HCT116 (cell line): ENCODE results near the gene FLNC. TPM values are rescaled to one million over a fixed set of nuclear protein-coding genes. Genes with fewer than 3 reads are reported as not detected.

Experiments
- ATAC-seq: fragments of 200-7000 bp; cut with Tn5 transposase; 2 replicates; pipeline ENCODE4 v1.9.1; 2020; ENCODE audit warnings: mild to moderate bottlenecking, moderate library complexity
- BruUV-seq: library from RNA; stranded (reverse); fragments of 400-500 nt; replicated peaks from 2 replicates; lab custom pipeline; 2021; lab: Mats Ljungman, UMichigan
- CTCF ChIA-PET: fragments of 300-600 bp; sonication (Branson Sonifier 250); formaldehyde crosslinking; loops from one replicate; lab custom pipeline; 2021; ENCODE audit warnings: antibody characterized with exemption; lab: Charles Lee
- POLR2A ChIA-PET: fragments of 300-600, 350-600 bp; sonication (Branson Sonifier 250); formaldehyde crosslinking; loops from one replicate; lab custom pipeline; 2021; ENCODE audit warnings: antibody characterized with exemption; lab: Charles Lee
- RAD21 ChIA-PET, 2 experiments: fragments of 300-600 bp; sonication (Branson Sonifier 250); formaldehyde crosslinking; loops; one replicate each; lab custom pipeline; 2023; ENCODE audit warnings: low total read pairs in 2 of 2; ENCODE audit not compliant: uncharacterized antibody in 2 of 2, unreplicated experiment in 2 of 2, low non-redundant PET in 1 of 2; lab: Charles Lee
- DNase-seq: peaks from one replicate; pipeline ENCODE4 v3.0.0-alpha.2; 2010; ENCODE audit warnings: low read depth, low spot score
- H2AFZ ChIP-seq: fragments of 200-600 bp; shearing (Covaris generic), sonication (generic); 2 replicates; pipeline ENCODE4 v1.6.1; 2017; ENCODE audit warnings: low read depth, mixed run types, mixed read lengths, antibody characterized with exemption, low read length; ENCODE audit not compliant: poor library complexity, severe bottlenecking
- H3K27ac ChIP-seq: 2 replicates; pipeline ENCODE4 v1.5.1; 2012; ENCODE audit warnings: low read depth, low read length
- H3K27me3 ChIP-seq: fragments of 200-600 bp; sonication (generic); 2 replicates; pipeline ENCODE4 v1.6.1; 2016; ENCODE audit warnings: mixed run types, low read length, mixed read lengths; ENCODE audit not compliant: insufficient read depth
- H3K36me3 ChIP-seq, 2 experiments: fragments of 200-500 bp in 1 of 2; fragments of 200-600 bp in 1 of 2; sonication (Bioruptor generic) in 1 of 2; sonication (generic) in 1 of 2; 2 replicates each; pipeline versions ENCODE4 v1.5.1 to v1.6.1; 2014 to 2016; ENCODE audit warnings: low read length in 2 of 2, inconsistent platforms in 1 of 2, mixed read lengths in 1 of 2, mixed run types in 1 of 2; ENCODE audit not compliant: insufficient read depth in 2 of 2, control insufficient read depth in 1 of 2
- H3K4me1 ChIP-seq, 2 experiments: fragments of 200-600 bp in 1 of 2; sonication (generic) in 1 of 2; 2 replicates each; pipeline versions ENCODE4 v1.5.1 to v1.6.1; 2012 to 2017; ENCODE audit warnings: low read length in 2 of 2, inconsistent platforms in 1 of 2, mild to moderate bottlenecking in 1 of 2, mixed read lengths in 1 of 2, mixed run types in 1 of 2, moderate library complexity in 1 of 2; ENCODE audit not compliant: insufficient read depth in 2 of 2, control insufficient read depth in 1 of 2
- H3K4me2 ChIP-seq: fragments of 200-600 bp; sonication (generic); 2 replicates; pipeline ENCODE4 v1.6.1; 2017; ENCODE audit warnings: mixed run types, low read length, mixed read lengths
- H3K4me3 ChIP-seq, 2 experiments: fragments of 200-600 bp in 1 of 2; sonication (generic) in 1 of 2; replicated peaks in 1 of 2; 2 replicates each; pipeline ENCODE4 v1.5.1; 2011 to 2016; ENCODE audit warnings: low read length in 2 of 2, control low read depth in 1 of 2, low read depth in 1 of 2, mild to moderate bottlenecking in 1 of 2, mixed read lengths in 1 of 2, mixed run types in 1 of 2
- H3K79me2 ChIP-seq: fragments of 200-600 bp; sonication (generic); 2 replicates; pipeline ENCODE4 v1.6.1; 2017; ENCODE audit warnings: mild to moderate bottlenecking, mixed run types, low read length, moderate library complexity, mixed read lengths; ENCODE audit not compliant: insufficient read depth
- H3K9ac ChIP-seq: fragments of 200-600 bp; sonication (generic); 2 replicates; pipeline ENCODE4 v1.6.1; 2016; ENCODE audit warnings: low read length, mixed read lengths
- H3K9me2 ChIP-seq: fragments of 200-600 bp; sonication (generic), shearing (Covaris generic); 2 replicates; pipeline ENCODE4 v1.6.1; 2017; ENCODE audit warnings: mixed run types, mild to moderate bottlenecking, moderate library complexity; ENCODE audit not compliant: insufficient read depth
- H3K9me3 ChIP-seq, 2 experiments: fragments of 200-500 bp in 1 of 2; fragments of 200-600 bp in 1 of 2; sonication (Bioruptor generic) in 1 of 2; sonication (generic) in 1 of 2; 2 replicates each; pipeline ENCODE4 v1.6.1; 2014 to 2017; ENCODE audit warnings: low read length in 2 of 2, mixed read lengths in 2 of 2, inconsistent platforms in 1 of 2, low read depth in 1 of 2, mild to moderate bottlenecking in 1 of 2, mixed run types in 1 of 2, moderate library complexity in 1 of 2; ENCODE audit not compliant: control insufficient read depth in 1 of 2, insufficient read depth in 1 of 2
- H4K20me1 ChIP-seq: fragments of 200-600 bp; sonication (generic), shearing (Covaris generic); 2 replicates; pipeline ENCODE4 v1.6.1; 2017; ENCODE audit warnings: mixed run types, mild to moderate bottlenecking, moderate library complexity; ENCODE audit not compliant: insufficient read depth
- CBX3 ChIP-seq: IDR thresholded peaks from 2 replicates; pipeline ENCODE4 v1.6.1; 2012; ENCODE audit warnings: low read depth
- CEBPB ChIP-seq: IDR thresholded peaks from 2 replicates; pipeline ENCODE4 v1.6.1; 2012; ENCODE audit warnings: low read depth
- ELF1 ChIP-seq: IDR thresholded peaks from 2 replicates; pipeline ENCODE4 v1.6.1; 2012; ENCODE audit warnings: low read depth, borderline replicate concordance
- EZH2phosphoT487 ChIP-seq: fragments of 200-600 bp; IDR thresholded peaks from 2 replicates; pipeline ENCODE4 v1.6.1; 2018; ENCODE audit warnings: antibody characterized with exemption, borderline replicate concordance
- JUND ChIP-seq: IDR thresholded peaks from 2 replicates; pipeline ENCODE4 v1.6.1; 2012
- SIN3A ChIP-seq: IDR thresholded peaks from 2 replicates; pipeline ENCODE4 v1.6.1; 2012; ENCODE audit warnings: low read depth
- SP1 ChIP-seq: IDR thresholded peaks from 2 replicates; pipeline ENCODE4 v1.6.1; 2012; ENCODE audit warnings: low read depth
- YY1 ChIP-seq: IDR thresholded peaks from 2 replicates; pipeline ENCODE4 v1.6.1; 2011; ENCODE audit warnings: low read length, low read depth, moderate library complexity, mild to moderate bottlenecking; ENCODE audit not compliant: insufficient replicate concordance; ENCODE audit errors: extremely low read depth
- ZNF274 ChIP-seq: fragments of 200-500 bp; sonication (Bioruptor generic); IDR thresholded peaks from 2 replicates; pipeline ENCODE4 v1.6.1; 2014; ENCODE audit warnings: mild to moderate bottlenecking, low read depth, low read length, inconsistent platforms
- intact Hi-C: fragments of 100-400 bp; cut with micrococcal nuclease; formaldehyde crosslinking; loops from 2 replicates; pipeline ENCODE4 v1.10.0; 2022
- total RNA-seq: library from RNA; stranded (reverse); gene quantifications from one replicate; pipeline ENCODE4 v1.2.1, GENCODE V29; 2021; ENCODE audit not compliant: unreplicated experiment
- TF ChIP-seq, protein P1 (sequence below): IDR thresholded peaks from 2 replicates; pipeline ENCODE4 v1.6.1; 2011; ENCODE audit warnings: mild to moderate bottlenecking, low read length, moderate library complexity; ENCODE audit not compliant: insufficient replicate concordance; ENCODE audit errors: extremely low read depth
- TF ChIP-seq, protein P2 (sequence below): IDR thresholded peaks from 2 replicates; pipeline ENCODE4 v1.6.1; 2012
- TF ChIP-seq, protein P3 (sequence below): IDR thresholded peaks from 2 replicates; pipeline ENCODE4 v1.6.1; 2012

FLNC gene
- total RNA-seq, 1 experiment from 2014 or later, result 42.8 TPM

DNA sequence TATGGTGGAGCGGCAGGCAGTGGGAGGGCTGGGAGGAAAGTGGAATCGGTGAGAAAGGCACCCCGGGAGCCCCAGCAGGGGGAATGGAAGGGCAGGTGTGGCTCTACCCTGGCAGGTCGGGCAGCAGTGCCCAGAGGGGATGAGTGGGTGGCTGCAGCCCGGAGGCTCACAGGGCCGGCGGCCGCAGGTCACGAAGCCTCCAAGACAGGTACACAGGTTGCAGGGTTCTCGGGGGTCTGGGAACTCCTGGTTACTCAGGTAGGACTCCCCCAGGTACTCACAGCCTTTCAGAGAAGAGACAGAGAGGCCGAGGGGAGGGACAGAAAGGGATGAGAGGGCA, 58.5 kb downstream of the FLNC start:
- H2AFZ ChIP-seq, result no peak overlapping the region
- H3K9me2 ChIP-seq, result no peaks in the 10 kb centered on the region
- H3K9me3 ChIP-seq, result no peaks in the 10 kb centered on the region
- intact Hi-C loops, result no loop called here
- no peaks in the 10 kb centered on the region for H3K27me3 ChIP-seq
- no peaks in the 10 kb centered on the region for H3K36me3 ChIP-seq
- BruUV-seq, result no TSS peak
- no peak overlapping the region; the same call in 1 of the 2 replicates for H3K27ac ChIP-seq
- ChIA-PET CTCF (no interaction called here), RAD21 (no interaction called here), POLR2A (no interaction called here)
- no peak overlapping the region for H3K4me2 ChIP-seq
- TF ChIP-seq, protein P1, sequence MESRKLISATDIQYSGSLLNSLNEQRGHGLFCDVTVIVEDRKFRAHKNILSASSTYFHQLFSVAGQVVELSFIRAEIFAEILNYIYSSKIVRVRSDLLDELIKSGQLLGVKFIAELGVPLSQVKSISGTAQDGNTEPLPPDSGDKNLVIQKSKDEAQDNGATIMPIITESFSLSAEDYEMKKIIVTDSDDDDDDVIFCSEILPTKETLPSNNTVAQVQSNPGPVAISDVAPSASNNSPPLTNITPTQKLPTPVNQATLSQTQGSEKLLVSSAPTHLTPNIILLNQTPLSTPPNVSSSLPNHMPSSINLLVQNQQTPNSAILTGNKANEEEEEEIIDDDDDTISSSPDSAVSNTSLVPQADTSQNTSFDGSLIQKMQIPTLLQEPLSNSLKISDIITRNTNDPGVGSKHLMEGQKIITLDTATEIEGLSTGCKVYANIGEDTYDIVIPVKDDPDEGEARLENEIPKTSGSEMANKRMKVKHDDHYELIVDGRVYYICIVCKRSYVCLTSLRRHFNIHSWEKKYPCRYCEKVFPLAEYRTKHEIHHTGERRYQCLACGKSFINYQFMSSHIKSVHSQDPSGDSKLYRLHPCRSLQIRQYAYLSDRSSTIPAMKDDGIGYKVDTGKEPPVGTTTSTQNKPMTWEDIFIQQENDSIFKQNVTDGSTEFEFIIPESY, result no peak
- TF ChIP-seq SP1, result no peak
- TF ChIP-seq SIN3A, result no peak
- no peak for TF ChIP-seq YY1
- TF ChIP-seq CBX3, result no peak
- TF ChIP-seq, protein P2, sequence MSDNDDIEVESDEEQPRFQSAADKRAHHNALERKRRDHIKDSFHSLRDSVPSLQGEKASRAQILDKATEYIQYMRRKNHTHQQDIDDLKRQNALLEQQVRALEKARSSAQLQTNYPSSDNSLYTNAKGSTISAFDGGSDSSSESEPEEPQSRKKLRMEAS, result no peak
- TF ChIP-seq ZNF274, result no peak
- TF ChIP-seq, protein P3, sequence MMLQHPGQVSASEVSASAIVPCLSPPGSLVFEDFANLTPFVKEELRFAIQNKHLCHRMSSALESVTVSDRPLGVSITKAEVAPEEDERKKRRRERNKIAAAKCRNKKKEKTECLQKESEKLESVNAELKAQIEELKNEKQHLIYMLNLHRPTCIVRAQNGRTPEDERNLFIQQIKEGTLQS, result no peak
- TF ChIP-seq EZH2phosphoT487, result no peak
- no peak for TF ChIP-seq JUND
- no peak for TF ChIP-seq ELF1
- TF ChIP-seq CEBPB, result no peak
- H3K4me3 ChIP-seq, result no peak overlapping the region
- no peak for ATAC-seq
- peaks cover 28 to 62% of the 10 kb centered on the region in 2 experiments for H3K4me1 ChIP-seq
- no peak for DNase-seq
- H3K9ac ChIP-seq, result no peak overlapping the region
- no peaks in the 10 kb centered on the region for H3K79me2 ChIP-seq
- no peaks in the 10 kb centered on the region for H4K20me1 ChIP-seq
